Gastrocnemius medialis (tissue), 4 donors: Measurements from ENCODE around the gene OGN.

Experiments used
- CTCF ChIP-seq, 5 experiments: fragments of 450-650 bp in 3 of 5; fragments of 200-600 bp in 2 of 5; sonication (generic) in 2 of 5; IDR thresholded peaks in 4 of 5; conservative IDR thresholded peaks in 1 of 5; 1 replicate in 4 of 5; 2 replicates in 1 of 5; pipeline ENCODE4 v1.5.1; 2016 to 2019; ENCODE audit warnings: antibody characterized with exemption in 5 of 5, mild to moderate bottlenecking in 3 of 5, moderate library complexity in 3 of 5
- POLR2A ChIP-seq, 2 donors: fragments of 450-650 bp; IDR thresholded peaks; one replicate each; pipeline ENCODE4 v1.6.1; 2017; ENCODE audit warnings: antibody characterized with exemption in 2 of 2, mild to moderate bottlenecking in 2 of 2, moderate library complexity in 2 of 2

- TF ChIP-seq CTCF (IDR thresholded peaks at IDR 0.05 in 4 of 5, conservative IDR thresholded peaks at IDR 0.05 in 1 of 5) (no peak), POLR2A (IDR thresholded peaks at IDR 0.05) (no peak)
These were observed 18.4 kb upstream of the OGN start for GRCh38 chr9:92422611-92423338.
